Measurements from ENCODE around the gene RNPEP. TPM values are rescaled to one million over a fixed set of nuclear protein-coding genes. Genes with fewer than 3 reads are reported as not detected.

The RNPEP gene
- total and polyA plus RNA-seq, 11 donors, result 12.4 to 36.2 (median 15.6) TPM

DNA sequence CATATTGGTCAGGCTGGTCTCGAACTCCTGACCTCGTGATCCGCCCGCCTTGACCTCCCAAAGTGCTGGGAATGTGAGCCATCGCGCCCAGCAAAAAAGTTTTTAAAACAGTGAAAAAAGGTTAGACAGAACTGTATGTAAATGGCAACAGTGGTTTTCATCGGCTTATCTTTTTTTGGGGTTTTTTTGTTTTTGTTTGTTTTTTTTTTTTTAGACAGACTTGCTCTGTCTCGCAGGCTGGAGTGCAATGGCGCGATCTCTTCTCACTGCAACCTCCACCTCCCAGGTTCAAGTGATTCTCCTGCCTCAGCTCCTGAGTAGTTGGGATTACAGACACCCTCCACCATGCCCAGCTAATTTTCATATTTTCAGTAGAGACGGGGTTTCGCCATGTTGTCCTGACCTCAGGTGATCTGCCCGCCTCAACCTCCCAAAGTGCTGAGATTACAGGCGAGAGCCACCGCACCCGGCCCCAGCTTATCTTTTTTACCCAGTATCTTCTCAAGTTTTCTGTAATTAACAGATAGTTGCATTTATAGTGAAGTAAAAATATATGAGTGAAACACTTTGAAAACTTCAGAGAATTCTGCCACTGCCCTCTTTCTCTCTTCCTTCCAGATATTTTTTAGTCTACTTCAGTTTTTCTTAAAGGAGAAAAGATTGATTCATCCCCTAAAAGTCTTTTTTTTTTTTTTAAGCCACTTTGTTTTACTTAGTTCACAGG, 14.1 kb upstream of the RNPEP start:
- DNase-seq, result no peak
- Histone ChIP-seq H3K9me3 (no peaks in the 10 kb centered on the region), H3K27me3 (no peaks in the 10 kb centered on the region), H3K4me1 (peaks cover 0 to 14% (median 5%) of the 10 kb centered on the region in 12 donors), H3K27ac (no peak overlapping the region), H3K36me3 (peaks cover 3 to 79% (median 74%) of the 10 kb centered on the region in 9 donors), H3K4me3 (no peak overlapping the region)
- no peak for ATAC-seq
- WGBS, 4 donors, result 90 to 91% (median 91%) methylated on average over 16 of the region's 16 CpGs
- TF ChIP-seq POLR2A (IDR thresholded peaks at IDR 0.05), result no peak
- TF ChIP-seq, protein P1, sequence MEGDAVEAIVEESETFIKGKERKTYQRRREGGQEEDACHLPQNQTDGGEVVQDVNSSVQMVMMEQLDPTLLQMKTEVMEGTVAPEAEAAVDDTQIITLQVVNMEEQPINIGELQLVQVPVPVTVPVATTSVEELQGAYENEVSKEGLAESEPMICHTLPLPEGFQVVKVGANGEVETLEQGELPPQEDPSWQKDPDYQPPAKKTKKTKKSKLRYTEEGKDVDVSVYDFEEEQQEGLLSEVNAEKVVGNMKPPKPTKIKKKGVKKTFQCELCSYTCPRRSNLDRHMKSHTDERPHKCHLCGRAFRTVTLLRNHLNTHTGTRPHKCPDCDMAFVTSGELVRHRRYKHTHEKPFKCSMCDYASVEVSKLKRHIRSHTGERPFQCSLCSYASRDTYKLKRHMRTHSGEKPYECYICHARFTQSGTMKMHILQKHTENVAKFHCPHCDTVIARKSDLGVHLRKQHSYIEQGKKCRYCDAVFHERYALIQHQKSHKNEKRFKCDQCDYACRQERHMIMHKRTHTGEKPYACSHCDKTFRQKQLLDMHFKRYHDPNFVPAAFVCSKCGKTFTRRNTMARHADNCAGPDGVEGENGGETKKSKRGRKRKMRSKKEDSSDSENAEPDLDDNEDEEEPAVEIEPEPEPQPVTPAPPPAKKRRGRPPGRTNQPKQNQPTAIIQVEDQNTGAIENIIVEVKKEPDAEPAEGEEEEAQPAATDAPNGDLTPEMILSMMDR (IDR thresholded peaks at IDR 0.05), result no peak
- intact Hi-C loops (cut with DNase I), result no loop called here

DNA sequence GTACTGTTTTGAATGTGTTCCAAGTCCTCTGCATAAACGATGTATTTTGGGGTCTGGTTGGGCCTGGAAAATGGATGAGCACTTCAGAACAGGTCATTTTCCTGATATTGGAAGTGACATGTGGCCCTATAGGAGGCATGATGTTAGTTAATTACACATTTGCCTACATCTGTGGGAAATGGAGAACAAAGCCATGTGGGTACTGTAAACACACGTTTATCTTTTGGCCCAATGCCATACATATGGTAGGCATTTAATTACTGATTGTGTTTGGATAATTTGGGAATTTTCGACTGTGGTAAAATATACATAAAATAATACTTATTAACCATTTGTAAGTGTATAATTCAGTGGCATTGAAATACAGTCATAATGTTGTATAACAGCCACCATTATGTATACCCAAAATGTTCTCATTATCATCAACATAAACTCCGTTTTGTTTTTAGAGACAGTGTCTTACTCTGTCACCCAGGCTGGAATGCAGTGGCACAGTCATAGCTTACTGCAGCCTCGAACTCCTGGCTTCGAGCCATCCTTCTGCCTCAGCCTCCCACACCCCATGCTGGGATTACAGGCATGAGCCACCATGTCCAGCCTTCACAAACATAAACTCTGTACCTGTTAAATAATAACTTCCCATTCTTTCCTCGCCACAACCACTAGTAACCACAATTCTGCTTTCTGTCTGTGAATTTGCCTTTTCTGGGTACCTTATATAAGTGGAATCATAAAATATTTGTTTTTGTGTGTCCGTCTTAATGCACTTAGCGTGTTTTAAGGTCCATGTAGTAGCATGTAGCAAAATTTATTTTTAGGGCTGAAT, 11.9 kb upstream of the RNPEP start:
- peaks cover 3 to 57% (median 52%) of the 10 kb centered on the region in 9 donors for H3K36me3 ChIP-seq
- H3K4me3 ChIP-seq, result no peak overlapping the region
- no peaks in the 10 kb centered on the region for H3K27me3 ChIP-seq
- ATAC-seq, result peak in 2 of 4 donors; percentile 36 to 37
- 52 to 56% (median 52%) methylated on average over 9 of the region's 9 CpGs for WGBS, 4 donors
- TF ChIP-seq, protein P1 (IDR thresholded peaks at IDR 0.05), result no peak
- TF ChIP-seq POLR2A (IDR thresholded peaks at IDR 0.05), result no peak
- H3K9me3 ChIP-seq, result no peaks in the 10 kb centered on the region
- DNase-seq, result no peak
- peaks cover 0 to 14% (median 5%) of the 10 kb centered on the region in 12 donors for H3K4me1 ChIP-seq
- intact Hi-C loops (cut with DNase I), result loop anchor here (2.0 to 5.0 kb wide), 5 partner anchors 73 to 438 kb away; partner anchors contain the start of gene IPO9 (in 2 of the 10)
- H3K27ac ChIP-seq, result no peak overlapping the region

DNA sequence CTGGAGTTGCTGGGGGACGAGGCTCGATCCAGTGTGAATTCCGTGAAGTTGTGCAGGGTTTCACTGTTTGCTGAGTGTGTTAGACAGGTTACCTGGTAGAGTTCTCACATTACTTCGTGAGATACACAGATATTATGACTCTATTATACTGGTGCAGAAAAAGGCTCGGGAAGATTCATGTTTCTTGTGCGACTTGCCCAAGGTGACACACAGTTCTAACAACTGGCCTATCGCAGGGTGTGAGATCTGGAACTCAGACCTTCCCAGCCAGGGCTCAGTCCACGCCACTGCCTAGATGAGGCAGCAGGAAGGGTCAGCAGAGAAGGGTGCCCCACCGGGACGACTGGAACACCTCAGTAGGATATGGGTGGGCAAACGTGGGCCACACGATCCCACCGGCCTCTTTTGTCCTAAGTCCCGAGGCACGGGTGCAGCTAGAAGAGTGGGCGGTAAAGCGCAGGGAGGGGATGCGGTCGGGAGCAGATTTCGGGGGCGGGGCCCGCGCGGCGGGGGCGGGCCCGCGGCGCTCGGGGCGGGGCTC, 296 bp upstream of the RNPEP start:
- peak overlapping the region; percentile 75 to 100 (median 96) for H3K4me3 ChIP-seq
- H3K9me3 ChIP-seq, result no peaks in the 10 kb centered on the region
- intact Hi-C loops (cut with DNase I), result loop anchor here in 3 of 10 donors (2.0 to 10.0 kb wide), 3 partner anchors 27 to 447 kb away; partner anchors contain the start of genes NAV1 (in 1 of the 3) and TIMM17A (in 1 of the 3)
- DNase-seq, result peak; percentile 79 to 88 (median 84)
- peaks cover 0 to 39% (median 14%) of the 10 kb centered on the region in 12 donors for H3K4me1 ChIP-seq
- no peak for TF ChIP-seq POLR2A (IDR thresholded peaks at IDR 0.05)
- TF ChIP-seq, protein P1 (IDR thresholded peaks at IDR 0.05), result no peak
- ATAC-seq, result peak; percentile 23 to 77 (median 46)
- no peaks in the 10 kb centered on the region for H3K27me3 ChIP-seq
- H3K27ac ChIP-seq, result peak overlapping the region in 11 of 12 donors; percentile 90 to 98 (median 94)
- WGBS, 4 donors, result 9 to 22% (median 12%) methylated on average over 11 to 31 of the region's 31 CpGs
- H3K36me3 ChIP-seq, result peaks cover 0 to 4% (median 0%) of the 10 kb centered on the region in 9 donors

All from heart left ventricle (tissue), 16 donors.